T follicular helper cell (primary cell): ENCODE measurements around the gene EDN2.

Experiments used
- DNase-seq: peaks from one replicate; pipeline ENCODE4 v3.0.0-alpha.2; 2020; ENCODE audit warnings: low read depth

The EDN2 gene

GRCh38 chr1:41464885-41465284, 19.6 kb downstream of the EDN2 start:
- no peak for DNase-seq

DNA sequence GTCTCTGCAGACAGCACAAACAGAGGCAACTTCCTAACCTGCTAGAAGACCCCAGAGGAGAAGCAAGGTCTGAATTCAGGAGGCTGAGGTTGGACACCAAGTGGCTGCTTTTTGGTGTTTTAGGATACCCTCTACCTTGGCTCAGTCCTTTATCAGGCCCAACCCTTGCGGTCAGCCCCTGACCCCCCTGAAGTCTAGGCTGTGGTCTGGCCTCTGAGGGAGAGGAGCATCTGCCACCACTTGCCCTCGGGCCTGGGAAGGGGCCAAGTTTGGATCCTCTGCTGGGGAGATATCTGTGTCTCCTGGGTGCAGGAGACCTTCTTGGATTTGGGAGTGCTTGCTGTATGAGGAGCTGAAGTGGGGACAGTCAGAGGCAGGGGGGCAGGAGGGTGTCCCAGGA, 21.0 kb downstream of the EDN2 start:
- no peak for DNase-seq

DNA sequence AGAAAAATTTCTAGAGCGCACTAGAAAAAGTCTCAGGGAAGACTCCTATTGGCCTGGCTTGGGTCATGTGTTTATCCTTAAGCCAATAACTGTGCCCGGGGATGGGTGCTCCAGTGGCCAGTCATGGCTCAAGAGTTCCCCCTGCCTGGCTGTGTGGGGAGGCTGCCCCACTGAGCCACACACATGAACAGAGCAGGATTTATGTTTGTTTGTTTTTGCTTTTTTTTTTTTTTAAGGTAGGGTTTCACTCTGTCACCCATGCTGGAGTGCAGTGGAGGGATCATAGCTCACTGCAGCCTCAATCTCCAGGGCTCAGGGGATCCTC, 21.8 kb downstream of the EDN2 start:
- DNase-seq = no peak

DNA sequence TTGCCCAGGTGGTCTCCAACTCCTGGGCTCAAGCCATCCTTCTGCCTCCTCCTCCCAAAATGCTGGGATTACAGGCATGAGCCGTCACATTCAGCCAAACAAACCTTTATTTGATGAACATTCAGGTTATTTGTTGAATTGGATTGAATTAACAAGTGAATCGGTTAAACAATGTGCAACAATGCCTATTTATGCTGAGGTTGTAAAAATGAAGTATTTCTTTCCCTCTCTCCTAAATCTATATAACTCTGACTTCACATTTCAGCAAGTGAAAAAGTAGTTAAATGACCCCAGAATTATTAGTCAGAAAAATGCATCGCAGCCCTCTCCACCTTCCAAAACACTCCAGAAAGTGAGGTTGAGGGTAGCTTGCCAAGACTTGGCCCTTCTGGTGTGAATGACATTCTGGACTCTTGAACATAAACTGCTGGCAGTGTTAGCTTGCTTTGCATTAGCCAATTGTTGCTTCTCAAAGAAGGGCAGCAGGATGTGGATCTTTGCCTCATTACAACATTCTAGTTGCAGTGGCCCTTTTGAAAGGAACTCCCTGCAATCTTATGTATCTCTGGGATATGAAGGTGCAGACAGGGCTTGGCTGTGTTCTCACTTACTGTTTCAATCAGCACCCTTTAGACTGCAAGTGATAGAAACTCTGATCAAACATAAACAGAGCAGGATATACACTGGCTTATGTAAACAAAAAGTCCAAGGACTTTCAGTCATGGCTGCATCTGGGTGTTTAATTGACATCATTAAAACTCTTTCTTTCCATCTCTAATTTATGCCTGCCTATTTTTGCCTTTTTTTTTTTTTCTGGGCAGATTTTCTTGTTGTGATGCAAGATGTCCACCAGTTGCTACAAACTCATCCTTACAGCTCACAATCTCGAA, 22.4 kb downstream of the EDN2 start:
- no peak for DNase-seq

DNA sequence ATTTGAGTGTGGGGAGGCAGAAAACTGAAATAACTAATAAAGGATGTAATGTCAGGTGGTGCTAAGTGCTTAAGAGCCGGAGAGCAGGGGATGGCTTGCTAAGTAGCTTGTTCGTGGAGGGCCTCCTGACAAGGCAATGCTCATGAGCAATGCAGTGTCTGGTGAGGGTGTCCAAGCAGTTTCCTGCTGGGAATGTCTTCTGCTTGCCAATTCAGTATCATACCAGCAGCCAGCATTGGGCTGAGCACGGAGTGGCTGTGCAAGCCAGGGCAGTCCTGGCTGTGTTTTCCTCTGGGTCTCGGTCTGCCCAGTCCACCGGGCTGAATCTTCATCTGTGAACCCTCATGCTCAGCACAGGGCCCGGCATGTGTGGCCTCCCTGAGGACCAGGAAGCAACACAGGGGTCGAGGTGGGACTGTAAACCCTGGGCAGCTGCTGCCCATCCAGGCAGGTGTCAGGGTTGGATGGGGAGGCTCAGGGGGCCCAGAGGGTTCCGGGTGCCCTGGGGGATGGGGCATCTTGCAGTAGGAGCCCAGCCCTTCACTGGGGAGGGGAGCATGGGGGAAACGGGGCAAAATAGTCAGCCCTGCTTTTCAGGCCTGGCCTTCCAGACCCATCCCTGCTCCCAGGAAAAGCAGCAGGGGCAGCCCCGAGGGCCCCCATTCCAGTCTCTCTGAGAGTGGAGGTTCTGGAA, 27.5 kb downstream of the EDN2 start:
- no peak for DNase-seq

DNA sequence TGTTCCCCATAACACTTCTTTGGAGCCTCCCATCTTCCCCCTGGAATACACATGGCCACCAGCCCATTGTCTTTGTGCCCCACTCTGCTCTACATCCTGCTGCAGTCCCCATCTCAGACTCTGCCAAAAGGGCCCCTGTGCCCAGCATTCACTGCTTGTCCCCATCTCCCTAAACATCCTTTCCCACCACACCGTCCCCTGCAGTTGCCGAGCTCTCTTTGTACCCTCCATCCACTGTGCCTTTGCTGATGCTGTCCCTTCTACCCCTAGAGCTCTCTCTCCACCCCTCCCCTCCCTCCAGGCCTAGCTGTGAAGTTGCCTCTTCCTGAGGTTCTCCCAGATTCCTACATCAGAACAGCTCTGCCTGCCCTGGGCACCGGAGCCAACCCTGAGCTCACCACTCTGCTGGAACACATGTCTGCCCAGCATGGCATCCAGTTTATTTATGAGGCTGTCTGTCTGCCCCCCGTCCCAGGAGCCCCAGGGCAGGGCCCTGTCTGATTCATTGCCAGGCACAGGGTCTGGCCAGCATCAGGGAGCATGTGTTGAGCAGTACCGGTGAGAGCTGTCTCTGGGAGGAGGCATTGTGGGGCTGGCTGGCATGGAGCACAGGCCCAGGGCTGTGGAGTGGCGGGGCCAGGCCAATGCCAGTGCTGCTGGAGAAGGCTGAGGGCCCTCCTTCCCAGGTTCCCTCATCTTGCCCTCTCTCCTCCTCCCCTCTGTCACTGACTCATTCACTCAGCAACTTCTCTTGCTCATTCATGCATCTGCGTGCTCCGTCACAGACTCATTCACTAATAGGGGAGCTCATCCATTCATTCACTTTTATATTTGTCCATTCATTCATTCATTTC, 28.8 kb downstream of the EDN2 start:
- no peak for DNase-seq

GRCh38 chr1:41454406-41454805, 30.1 kb downstream of the EDN2 start:
- no peak for DNase-seq

DNA sequence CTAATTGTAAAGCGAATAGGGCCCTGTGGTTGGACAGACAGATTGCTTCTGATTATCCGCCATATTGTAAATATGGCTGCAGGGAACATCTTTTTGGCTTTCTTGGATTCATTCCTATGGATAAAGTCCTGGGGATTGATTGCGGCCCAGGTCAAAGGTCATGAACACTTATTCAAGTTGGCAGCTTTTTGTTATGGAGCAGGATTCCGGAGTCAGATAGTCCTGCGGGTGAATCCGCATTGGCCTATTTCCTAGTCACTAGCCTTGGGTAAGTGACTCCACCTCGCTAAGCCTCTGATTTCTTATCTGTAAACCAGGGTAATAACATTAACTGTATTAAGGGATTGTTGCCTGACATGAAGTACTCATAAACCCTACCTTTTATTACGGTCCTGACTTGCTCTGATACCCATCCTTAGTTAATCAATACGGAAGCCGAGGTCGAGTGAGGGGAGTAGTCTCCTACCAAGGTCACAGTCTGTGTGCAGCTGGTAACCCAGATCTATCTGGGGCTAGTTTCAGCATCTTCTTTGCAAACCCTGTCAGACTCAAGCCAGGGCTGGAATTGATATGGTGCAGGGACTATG, 31.7 kb downstream of the EDN2 start:
- DNase-seq = no peak

DNA sequence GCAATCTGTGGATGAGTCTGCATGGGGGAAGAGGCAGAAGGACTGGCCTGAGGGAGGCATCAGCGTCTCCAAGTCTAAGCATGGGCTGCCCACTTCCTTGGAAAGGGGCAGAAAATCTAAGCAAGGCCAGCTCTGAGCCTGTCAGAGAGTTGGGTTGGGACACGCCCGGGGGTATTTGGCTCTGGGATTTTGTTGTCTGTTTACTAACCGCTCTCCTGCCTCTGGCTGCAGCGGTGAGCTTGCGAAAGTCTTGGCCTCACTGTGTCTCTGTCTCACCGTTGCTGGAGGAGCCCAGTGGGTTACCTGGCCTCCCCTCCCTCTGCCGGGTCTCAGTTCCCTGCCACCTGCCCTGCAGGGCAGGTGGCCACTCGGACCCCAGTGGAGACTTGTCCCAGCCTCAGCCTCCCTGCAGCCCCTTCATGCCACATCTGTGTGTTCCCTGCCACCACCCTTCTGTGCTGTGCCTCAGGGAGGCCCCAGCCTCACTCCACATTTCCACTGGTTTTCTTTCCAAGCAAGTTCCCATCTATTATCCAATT, 33.7 kb downstream of the EDN2 start:
- no peak for DNase-seq

DNA sequence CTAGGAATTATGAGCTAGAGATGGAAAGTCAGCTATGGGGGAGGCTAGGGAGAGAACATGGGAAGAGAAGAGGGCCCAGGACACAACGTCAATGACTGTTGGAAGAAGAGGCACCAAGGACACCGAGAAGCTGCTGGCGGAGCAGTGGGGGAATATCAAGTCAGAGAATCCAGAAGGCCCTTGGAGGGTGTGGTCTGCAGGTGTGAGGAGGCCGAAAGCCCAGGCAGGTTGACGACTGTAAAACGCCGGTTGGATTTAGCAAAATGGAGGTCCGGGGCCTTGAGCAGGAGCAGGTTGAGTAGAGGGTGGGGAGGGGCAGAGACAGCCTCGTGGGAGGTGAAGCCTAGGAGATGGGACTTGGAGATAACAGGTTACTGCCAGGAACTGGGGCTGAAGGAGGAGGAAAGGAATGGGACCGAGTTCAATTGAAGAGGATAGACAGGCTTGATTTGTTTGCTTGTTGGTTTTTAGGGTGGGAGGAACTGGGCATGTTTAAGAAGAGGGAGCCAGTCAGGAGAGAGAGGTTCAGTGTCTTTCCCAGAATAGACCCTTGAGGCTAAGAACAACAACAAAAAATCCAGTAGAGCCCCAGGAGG, 35.1 kb downstream of the EDN2 start:
- no peak for DNase-seq

DNA sequence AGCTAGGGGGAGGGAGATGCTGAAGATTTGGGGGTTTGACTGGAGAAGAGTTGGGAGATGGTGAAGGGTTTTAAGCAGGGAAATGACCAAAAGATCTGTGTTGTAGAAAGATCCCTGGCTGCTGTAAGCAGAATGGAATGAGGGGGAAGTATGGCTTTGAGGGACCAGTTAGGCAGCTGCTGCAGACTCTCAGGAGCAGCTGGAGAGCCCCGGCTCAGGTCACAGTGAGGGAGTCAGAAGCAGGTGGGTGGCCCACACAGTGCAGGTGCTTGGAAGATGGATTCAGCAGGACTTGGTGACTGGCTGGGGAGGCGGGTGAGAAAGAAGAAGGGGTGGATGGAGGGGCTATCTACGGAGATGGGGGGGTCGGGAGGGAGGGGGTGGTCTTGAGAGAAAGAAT, 35.7 kb downstream of the EDN2 start:
- DNase-seq = no peak

DNA sequence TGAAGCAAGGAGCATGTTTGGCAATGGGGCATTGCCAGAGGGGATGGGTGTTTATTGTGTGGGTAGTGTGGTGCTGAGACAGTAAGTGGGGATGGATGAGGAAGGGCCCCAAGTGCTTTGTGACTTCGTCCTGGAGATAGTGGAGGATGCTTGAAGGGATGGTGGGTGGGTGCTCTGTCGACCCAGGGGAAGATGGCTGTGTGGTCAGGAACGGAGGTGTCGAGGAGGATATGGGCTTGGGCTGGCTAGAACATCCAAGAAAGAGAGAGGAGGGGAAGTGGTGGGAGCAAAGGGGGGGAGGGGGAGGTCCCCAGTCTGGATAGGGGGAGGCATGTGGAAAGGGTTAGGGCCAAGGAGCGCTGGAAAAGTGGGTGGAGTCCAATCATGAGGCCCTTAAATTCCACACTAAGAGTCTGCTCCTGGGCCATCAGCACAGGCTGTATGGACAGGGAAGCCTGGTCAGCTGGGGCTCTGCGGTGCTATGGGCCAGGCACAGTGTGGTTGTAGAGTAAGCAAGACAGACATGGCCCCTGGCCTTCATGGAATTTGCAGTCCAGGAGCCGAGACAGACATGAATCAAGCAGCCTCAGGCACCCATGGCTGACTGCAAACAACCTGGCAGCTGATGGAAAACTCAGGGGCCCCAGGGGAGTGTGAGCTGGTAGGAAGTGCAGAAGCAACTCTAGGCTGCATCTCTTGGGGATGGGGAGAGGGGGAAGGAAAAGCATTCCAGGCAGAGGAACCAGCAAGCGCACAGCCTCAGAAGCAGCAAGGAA, 36.3 kb downstream of the EDN2 start:
- DNase-seq = no peak

DNA sequence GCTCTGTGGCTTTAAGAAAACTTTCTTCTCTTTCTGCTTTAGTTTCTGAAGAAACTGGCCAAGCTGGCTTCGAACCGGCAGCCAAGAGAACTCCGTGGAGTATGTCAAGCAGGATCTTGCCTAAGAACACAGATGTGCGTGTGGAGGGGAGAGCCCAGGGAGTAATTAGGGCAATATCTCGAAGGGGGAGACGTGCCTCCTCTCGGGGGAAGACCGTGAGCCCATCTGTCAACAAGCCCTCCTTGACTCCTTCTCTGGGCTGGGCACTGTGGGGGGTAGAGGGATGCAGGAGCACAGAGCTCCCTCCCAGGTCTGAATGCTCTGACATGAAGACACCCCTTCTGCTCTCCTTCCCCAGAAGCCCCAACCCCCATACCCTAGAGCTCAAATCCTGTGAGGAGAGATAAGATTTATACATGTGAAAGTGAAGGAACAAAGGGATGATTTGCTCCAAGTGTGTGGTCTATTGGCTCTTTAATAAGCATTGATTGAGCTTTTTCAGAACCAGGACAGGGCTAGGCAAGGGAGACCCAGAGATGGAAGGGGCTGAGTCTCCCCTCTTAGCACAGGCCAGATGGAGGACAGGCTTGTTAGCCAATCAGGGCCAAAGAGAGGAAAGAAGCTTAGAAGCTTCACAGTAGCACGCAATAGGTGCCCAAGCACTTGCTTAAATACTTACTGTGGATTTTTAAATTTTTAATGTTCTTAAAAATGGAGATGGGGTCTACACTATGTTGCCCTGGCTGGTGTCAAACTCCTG, 37.5 kb downstream of the EDN2 start:
- DNase-seq = no peak

GRCh38 chr1:41444785-41445184, 39.7 kb downstream of the EDN2 start:
- DNase-seq = no peak

GRCh38 chr1:41444246-41444645, 40.2 kb downstream of the EDN2 start:
- DNase-seq = no peak

- DNase-seq = no peak
Measured at GRCh38 chr1:41442697-41443251, 41.7 kb downstream of the EDN2 start.

- DNase-seq = no peak
Measured at GRCh38 chr1:41440321-41441085, 44.0 kb downstream of the EDN2 start.

GRCh38 chr1:41439234-41439633, 45.2 kb downstream of the EDN2 start:
- no peak for DNase-seq

- DNase-seq = no peak
Measured at GRCh38 chr1:41438711-41439110, 45.8 kb downstream of the EDN2 start.
